ENCODE measurements around the gene FOXP1. TPM values are rescaled to one million over a fixed set of nuclear protein-coding genes. Genes with fewer than 3 reads are reported as not detected.

The FOXP1 gene
- polyA plus RNA-seq, 6 donors from 2014 or later: 441 to 620 (median 523) TPM

DNA sequence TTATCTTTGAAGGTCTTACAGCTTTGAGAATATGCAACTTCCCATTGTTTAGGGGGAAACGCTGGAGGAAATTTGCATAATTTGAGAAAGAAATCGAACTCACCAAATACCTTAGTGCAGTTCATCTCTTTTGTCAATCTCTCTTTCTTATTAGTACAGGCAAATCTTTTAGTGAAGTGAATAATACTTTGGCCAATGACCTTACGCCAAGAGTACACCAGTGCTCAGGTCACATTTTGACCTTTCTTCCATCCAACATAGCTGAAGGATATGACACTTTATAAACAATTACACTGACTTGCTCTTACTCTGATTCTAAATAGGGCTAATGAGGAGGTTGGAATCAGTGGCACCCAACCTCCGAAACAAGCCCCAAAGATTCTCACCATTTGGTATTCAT is 494.8 kb downstream of the FOXP1 start:
- Mint-ChIP-seq H3K4me1 (peaks cover 65 to 86% (median 78%) of the 10 kb centered on the region in 3 donors), H3K9me3 (peaks cover 0 to 5% (median 0%) of the 10 kb centered on the region in 7 donors), H3K36me3 (peaks cover 9 to 12% of the 10 kb centered on the region in 2 donors), H3K27me3 (no peaks in the 10 kb centered on the region), H3K27ac (peak overlapping the region; percentile 91 to 99 (median 97)), H3K4me3 (peak overlapping the region in 7 of 8 donors; percentile 9 to 84 (median 75))
- DNase-seq (no peak), ATAC-seq (ENCODE audit: low read depth in 2 of 2) (no peak)

DNA sequence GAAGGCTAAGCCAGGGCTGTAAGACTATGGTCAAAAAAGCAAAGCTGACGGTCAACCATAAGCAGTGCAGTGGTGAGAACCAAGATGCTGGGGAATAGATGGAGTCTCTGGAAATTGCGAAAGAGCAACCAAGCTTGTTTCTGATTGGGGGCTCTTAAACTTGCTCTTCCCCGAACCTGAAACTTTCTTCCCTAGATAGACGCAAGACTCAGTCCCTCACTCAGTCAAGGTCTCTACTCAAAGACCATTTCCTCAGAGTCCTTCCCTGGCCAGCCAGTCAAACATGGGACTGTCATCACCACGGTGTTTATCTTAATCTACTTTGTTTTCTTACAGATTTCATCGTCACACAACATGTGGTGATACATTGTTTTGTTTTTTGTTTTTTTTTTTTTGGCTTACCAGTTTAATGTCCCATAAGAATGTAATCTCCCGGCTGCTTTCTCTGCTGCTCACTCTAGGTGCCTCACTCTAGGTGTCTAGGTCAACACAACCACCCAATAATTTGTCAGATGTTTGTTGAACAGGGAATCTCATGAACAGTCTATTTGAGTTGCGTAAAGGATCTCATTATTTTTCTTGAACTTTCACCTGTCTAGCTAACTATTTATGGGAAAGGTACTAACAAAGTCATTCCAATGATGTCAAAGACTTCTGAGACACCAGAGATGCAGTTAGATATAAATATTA is 495.4 kb downstream of the FOXP1 start:
- H3K36me3 Mint-ChIP-seq: peaks cover 12 to 15% of the 10 kb centered on the region in 2 donors
- H3K4me3 Mint-ChIP-seq: peak overlapping the region; percentile 30 to 84 (median 73)
- H3K9me3 Mint-ChIP-seq: peaks cover 0 to 5% (median 0%) of the 10 kb centered on the region in 7 donors
- peak overlapping the region; percentile 91 to 99 (median 97) for H3K27ac Mint-ChIP-seq
- peaks cover 67 to 88% (median 84%) of the 10 kb centered on the region in 3 donors for H3K4me1 Mint-ChIP-seq
- H3K27me3 Mint-ChIP-seq: no peaks in the 10 kb centered on the region
- ATAC-seq (ENCODE audit: low read depth in 2 of 2): no peak
- no peak for DNase-seq

DNA sequence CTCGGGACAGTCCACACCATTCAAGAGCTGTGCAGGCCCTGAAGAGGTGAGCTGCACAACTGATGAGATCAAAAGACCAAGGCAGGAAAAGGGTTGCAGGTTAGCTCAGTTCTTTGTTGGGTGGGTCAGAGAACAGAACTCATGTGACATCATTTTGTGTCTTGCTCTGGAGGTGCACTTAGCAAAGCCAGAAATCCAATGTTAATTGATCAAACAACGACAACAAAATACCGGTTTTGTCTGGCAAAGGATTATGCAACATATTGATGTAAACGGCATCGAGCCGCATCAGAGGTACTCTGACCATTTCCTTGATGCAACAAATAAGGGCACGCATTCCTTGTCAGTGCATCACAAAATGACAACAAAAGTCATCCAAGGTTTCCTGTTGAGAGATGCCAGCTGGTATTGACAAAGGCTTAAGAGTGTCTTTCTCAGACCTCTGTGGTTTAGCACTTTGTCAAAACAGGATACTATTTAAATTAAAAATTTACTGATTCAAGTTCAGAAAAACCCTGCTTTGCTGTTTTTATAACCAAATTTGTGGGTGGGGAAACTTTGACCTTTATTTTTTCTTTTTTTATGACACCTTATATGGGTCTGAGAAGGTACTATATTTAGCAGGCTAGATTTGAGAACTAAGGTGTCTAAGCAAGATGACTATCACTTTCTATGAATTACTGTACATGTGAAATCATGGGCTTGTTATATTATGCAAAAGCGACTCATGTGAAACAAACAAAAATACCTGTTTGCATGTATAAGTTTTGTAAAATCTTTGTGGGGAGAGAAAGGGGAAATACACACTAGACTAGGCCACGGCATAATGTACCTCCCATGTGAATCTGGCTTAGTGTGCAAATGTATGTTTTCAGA is 496.1 kb downstream of the FOXP1 start:
- Mint-ChIP-seq H3K9me3 (peaks cover 0 to 5% (median 0%) of the 10 kb centered on the region in 7 donors), H3K27me3 (no peaks in the 10 kb centered on the region), H3K27ac (peak overlapping the region; percentile 91 to 99 (median 97)), H3K4me1 (peaks cover 64 to 86% (median 81%) of the 10 kb centered on the region in 3 donors), H3K36me3 (peaks cover 12 to 17% of the 10 kb centered on the region in 2 donors), H3K4me3 (peak overlapping the region; percentile 30 to 84 (median 73))
- DNase-seq (peak; percentile 85), ATAC-seq (ENCODE audit: low read depth in 2 of 2) (peak; percentile 73 to 76)

DNA sequence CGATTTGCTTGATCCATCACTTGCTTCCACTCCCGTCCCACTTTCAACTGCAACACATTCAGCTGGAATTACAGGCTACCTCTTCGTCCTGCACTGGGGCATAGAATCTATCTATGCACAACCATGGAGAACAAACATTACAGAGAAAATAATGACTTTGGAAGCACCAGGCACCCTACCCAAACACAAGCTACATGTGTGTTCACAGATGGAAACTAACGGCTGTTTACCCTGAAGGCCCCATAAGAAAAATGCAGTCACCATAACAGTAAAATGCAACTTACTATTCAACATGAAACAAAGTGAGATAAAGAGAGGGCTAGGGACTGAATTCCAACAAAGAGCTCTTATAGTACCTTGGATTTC is 496.8 kb downstream of the FOXP1 start:
- ATAC-seq (ENCODE audit: low read depth in 2 of 2): no peak
- Mint-ChIP-seq H3K36me3 (peaks cover 12 to 17% of the 10 kb centered on the region in 2 donors), H3K4me3 (peak overlapping the region; percentile 15 to 82 (median 52)), H3K27me3 (no peaks in the 10 kb centered on the region), H3K9me3 (peaks cover 0 to 5% (median 0%) of the 10 kb centered on the region in 7 donors), H3K27ac (peak overlapping the region; percentile 91 to 99 (median 97)), H3K4me1 (peaks cover 65 to 83% (median 82%) of the 10 kb centered on the region in 3 donors)
- no peak for DNase-seq

DNA sequence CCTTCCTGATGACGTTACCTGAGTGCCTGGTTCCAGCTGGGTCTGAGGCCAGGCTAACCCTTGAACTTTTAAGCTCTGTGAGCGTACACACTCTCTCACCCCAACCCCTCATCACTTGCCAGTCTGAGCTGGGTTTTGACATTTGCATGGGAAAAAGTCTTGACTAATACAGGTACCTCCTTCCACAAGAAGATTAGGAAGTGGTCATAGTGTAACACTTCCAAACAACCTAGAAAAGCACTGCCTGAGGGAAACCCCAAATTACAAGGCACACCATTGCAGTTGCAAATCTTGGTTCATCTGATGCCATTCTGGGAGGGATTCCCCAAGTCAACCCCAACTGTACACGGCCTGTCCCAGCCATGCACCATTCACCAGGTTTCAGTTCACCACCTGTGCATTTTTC is 499.8 kb downstream of the FOXP1 start:
- Mint-ChIP-seq H3K27me3 (no peaks in the 10 kb centered on the region), H3K9me3 (peaks cover 0 to 5% (median 0%) of the 10 kb centered on the region in 7 donors), H3K36me3 (peaks cover 10 to 17% of the 10 kb centered on the region in 2 donors), H3K4me3 (peak overlapping the region; percentile 24 to 75 (median 53)), H3K4me1 (peaks cover 68 to 86% (median 85%) of the 10 kb centered on the region in 3 donors), H3K27ac (peak overlapping the region; percentile 80 to 96 (median 90))
- ATAC-seq (ENCODE audit: low read depth in 2 of 2): peak; percentile 45 to 52
- DNase-seq: peak; percentile 55

DNA sequence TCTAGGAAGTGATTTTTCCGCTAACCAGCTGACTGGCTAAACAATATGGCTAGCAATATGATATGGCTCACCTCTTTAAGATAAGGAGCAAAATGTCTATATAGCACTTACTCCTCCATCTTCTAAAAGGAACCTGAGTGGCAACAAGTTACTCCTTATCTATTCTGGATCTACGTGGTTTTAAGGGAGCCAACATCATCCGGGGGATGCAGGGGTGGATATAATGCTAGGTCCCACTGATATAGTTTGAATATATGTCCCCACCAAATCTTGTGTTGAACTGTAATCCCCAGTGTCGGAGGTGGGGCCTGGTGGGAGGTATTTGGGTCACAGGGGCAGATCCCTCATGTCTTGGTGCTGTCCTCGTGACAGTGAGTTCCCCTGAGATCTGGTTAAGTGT is 500.7 kb downstream of the FOXP1 start:
- ATAC-seq (ENCODE audit: low read depth in 2 of 2): no peak
- H3K9me3 Mint-ChIP-seq: peaks cover 0 to 3% (median 0%) of the 10 kb centered on the region in 7 donors
- H3K4me1 Mint-ChIP-seq: peaks cover 66 to 86% (median 85%) of the 10 kb centered on the region in 3 donors
- H3K4me3 Mint-ChIP-seq: peak overlapping the region in 2 of 8 donors; percentile 3 to 72
- H3K36me3 Mint-ChIP-seq: peaks cover 8 to 17% of the 10 kb centered on the region in 2 donors
- H3K27me3 Mint-ChIP-seq: no peaks in the 10 kb centered on the region
- peak overlapping the region; percentile 80 to 96 (median 90) for H3K27ac Mint-ChIP-seq
- DNase-seq: no peak

DNA sequence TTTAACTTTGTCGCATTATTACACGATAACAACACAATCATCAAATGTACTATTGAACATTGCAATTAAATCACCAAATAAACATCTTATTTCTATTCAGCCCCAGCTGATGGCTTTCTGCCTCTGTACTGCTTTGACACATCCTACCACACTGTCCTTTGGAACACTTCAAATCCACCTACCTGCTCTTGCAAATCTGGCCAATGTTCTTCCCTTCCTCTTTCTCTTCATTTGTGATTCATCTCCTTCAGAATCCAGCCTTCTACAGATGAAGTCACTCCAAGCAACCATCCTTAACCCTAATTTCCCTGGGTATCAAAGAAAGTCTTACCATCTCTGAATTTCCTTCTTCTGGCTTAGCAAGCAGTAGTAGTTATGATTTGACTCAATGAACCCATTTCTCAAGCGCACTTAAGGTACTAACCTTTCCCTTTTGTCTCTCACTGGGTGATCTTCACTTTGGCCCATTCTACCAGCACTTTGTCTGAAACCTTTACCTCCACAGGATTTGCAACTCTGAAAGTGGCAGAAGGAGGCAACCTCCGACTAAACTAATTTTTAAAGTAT is 502.9 kb downstream of the FOXP1 start:
- no peak for ATAC-seq (ENCODE audit: low read depth in 2 of 2)
- peaks cover 8 to 11% of the 10 kb centered on the region in 2 donors for H3K36me3 Mint-ChIP-seq

DNA sequence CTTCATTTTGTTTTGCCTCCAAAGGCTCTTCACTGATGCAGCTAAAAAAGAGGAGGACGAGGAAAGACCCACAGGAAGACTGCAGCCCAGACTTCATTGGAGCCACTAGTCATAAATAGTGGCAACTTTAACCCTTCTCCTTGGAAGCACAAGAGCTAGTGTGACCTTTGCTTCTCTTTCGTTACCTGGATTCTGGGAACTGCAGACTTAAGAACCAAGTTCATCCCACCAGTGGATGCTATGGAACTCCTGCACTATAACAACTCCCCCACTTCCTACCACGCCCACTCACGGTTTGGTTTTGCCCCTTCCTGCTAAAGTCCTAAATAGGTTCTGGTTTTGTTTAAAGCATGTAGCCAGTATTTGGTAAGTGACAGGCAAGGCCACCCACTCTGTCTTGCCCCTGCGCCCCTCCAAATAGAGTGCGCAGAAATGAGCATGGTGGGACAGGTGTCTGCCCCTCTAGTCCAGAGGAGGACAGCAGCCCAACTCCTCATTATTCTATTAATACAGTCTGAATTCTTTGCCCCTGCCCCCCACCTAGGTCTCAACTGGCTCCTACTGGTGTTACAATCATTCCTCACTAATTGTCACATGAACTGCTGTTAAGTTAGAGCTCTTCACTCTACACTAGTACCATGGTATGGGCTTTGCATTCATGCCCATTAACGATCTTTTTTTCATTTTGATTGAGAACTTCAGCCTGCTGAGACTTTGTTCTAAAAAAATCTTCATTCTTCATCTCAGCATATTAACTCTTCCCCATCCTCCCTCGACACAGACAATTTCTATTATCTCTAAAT is 504.6 kb downstream of the FOXP1 start:
- Mint-ChIP-seq H3K27ac (peak overlapping the region; percentile 61 to 95 (median 88)), H3K27me3 (no peaks in the 10 kb centered on the region), H3K36me3 (peaks cover 10 to 12% of the 10 kb centered on the region in 2 donors), H3K9me3 (no peaks in the 10 kb centered on the region), H3K4me1 (peaks cover 66 to 92% (median 92%) of the 10 kb centered on the region in 3 donors), H3K4me3 (peak overlapping the region in 7 of 8 donors; percentile 30 to 84 (median 69))
- DNase-seq (no peak), ATAC-seq (ENCODE audit: low read depth in 2 of 2) (no peak)

More for the DNA sequence above, 502.9 kb downstream of the FOXP1 start:
- no peaks in the 10 kb centered on the region for H3K9me3 Mint-ChIP-seq
- peaks cover 67 to 93% (median 92%) of the 10 kb centered on the region in 3 donors for H3K4me1 Mint-ChIP-seq
- peak overlapping the region; percentile 0 to 40 (median 8) for H3K4me3 Mint-ChIP-seq
- DNase-seq: no peak
- peak overlapping the region in 4 of 6 donors; percentile 61 to 95 (median 77) for H3K27ac Mint-ChIP-seq
- no peaks in the 10 kb centered on the region for H3K27me3 Mint-ChIP-seq

DNA sequence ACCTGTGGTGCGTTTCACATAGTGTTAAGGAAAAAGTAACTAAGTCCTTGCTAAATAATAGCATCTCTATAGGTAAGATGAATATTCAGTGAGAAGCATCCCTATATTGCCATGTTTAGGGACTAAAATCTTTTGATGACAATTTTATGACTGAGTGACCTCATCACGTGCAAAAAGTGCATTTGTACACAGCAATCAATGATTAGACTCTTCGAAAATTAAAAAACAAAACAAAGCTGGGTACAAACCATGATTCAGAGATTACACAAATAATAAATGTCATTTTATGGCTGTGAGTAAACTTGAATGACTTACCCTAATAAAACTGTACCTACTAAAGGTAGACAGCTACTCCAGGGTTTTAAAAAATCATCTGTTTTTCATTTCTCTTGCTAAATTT is 505.3 kb downstream of the FOXP1 start:
- Mint-ChIP-seq H3K4me1 (peaks cover 65 to 92% (median 92%) of the 10 kb centered on the region in 3 donors), H3K36me3 (peaks cover 3 to 12% of the 10 kb centered on the region in 2 donors), H3K9me3 (no peaks in the 10 kb centered on the region), H3K4me3 (peak overlapping the region in 6 of 8 donors; percentile 4 to 84 (median 48)), H3K27me3 (no peaks in the 10 kb centered on the region), H3K27ac (peak overlapping the region in 5 of 6 donors; percentile 61 to 95 (median 89))
- ATAC-seq (ENCODE audit: low read depth in 2 of 2) (no peak), DNase-seq (no peak)

DNA sequence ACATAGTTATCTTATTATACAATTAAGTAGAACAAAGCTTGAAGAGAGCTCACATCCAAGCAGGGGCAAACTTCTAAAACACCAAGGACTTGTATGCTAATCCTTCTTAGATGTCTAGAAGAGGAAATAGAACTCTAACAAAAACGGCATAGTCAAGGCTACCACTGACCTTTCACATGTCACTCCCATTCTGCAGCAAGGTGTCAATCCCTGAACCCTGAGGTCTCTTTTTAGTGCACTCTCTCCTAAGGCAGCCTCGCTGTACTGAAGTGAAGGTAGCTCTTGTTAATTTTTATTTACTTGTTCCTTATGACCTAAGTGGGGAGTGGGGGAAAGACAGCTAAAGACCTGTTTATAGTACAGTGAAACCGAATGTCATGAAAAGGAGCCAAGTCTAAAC is 506.5 kb downstream of the FOXP1 start:
- peak overlapping the region; percentile 61 to 93 (median 89) for H3K27ac Mint-ChIP-seq
- H3K4me3 Mint-ChIP-seq: peak overlapping the region in 5 of 8 donors; percentile 2 to 74 (median 38)
- no peaks in the 10 kb centered on the region for H3K27me3 Mint-ChIP-seq
- H3K9me3 Mint-ChIP-seq: no peaks in the 10 kb centered on the region
- peaks cover 0 to 12% of the 10 kb centered on the region in 2 donors for H3K36me3 Mint-ChIP-seq
- DNase-seq (no peak), ATAC-seq (ENCODE audit: low read depth in 2 of 2) (no peak)
- peaks cover 62 to 94% (median 88%) of the 10 kb centered on the region in 3 donors for H3K4me1 Mint-ChIP-seq

DNA sequence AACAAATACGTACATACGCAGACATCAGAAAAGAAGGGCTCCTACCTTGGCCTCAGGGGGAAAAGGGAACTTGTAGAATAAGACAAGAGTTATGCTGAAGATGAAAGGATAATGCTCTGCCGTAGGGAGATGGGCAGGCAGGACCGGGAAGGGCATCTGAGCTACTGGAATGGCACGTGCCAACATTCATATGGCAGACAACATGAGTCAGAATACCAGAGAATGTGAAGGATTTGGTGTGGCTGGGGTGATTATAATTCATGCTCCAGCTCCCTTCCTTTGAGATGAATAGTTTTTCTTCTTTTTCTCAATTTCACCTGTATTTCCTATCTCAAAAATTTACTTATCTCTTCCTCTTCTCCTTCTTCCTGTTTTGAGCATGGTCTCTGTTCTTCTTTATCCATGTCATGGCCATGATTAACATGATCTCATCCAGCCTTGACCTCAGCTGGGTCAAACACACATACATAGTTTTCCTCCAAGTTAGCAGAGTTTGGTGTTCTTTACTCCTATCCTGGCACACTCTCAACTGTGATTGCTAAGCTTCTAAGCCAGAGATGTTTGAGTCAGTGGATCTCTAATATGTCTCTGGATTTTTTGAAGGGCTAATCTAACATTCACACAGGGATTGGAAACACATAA is 507.0 kb downstream of the FOXP1 start:
- no peaks in the 10 kb centered on the region for H3K27me3 Mint-ChIP-seq
- peaks cover 0 to 11% of the 10 kb centered on the region in 2 donors for H3K36me3 Mint-ChIP-seq
- H3K9me3 Mint-ChIP-seq: no peaks in the 10 kb centered on the region
- H3K4me3 Mint-ChIP-seq: peak overlapping the region in 2 of 8 donors; percentile 45 to 59
- ATAC-seq (ENCODE audit: low read depth in 2 of 2) (no peak), DNase-seq (no peak)
- H3K4me1 Mint-ChIP-seq: peaks cover 61 to 94% (median 87%) of the 10 kb centered on the region in 3 donors
- H3K27ac Mint-ChIP-seq: peak overlapping the region; percentile 61 to 93 (median 89)

DNA sequence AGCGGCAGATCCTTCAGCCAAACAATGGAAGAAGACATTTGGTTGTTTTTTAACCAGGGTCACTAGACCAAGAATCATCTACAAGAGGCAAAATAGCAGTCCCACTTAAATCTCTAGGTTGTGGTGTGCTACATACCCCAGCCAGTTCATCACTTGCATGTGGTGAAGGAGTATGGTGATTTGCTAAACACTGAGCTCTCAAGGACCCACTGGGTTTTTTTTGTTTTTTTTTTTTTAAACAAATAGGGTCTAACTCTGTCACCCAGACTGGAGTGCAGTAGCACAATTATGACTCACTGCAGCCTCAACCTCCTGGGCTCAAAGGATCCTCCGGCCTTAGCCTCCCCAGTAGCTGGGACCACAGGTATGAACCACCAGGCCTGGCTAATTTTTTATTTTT is 508.0 kb downstream of the FOXP1 start:
- no peak for DNase-seq
- H3K27ac Mint-ChIP-seq: peak overlapping the region; percentile 5 to 93 (median 68)
- no peak overlapping the region for H3K4me3 Mint-ChIP-seq
- H3K9me3 Mint-ChIP-seq: no peaks in the 10 kb centered on the region
- ATAC-seq (ENCODE audit: low read depth in 2 of 2): no peak
- H3K27me3 Mint-ChIP-seq: no peaks in the 10 kb centered on the region
- H3K4me1 Mint-ChIP-seq: peaks cover 58 to 94% (median 87%) of the 10 kb centered on the region in 3 donors
- H3K36me3 Mint-ChIP-seq: peaks cover 0 to 8% of the 10 kb centered on the region in 2 donors

Data from naive B cell (primary cell).